GM12878 (cell line): Measurements from ENCODE around the gene TNFRSF8. TPM values are rescaled to one million over a fixed set of nuclear protein-coding genes. Genes with fewer than 3 reads are reported as not detected.

Experiments used
- ATAC-seq: fragments of 200-7000 bp; cut with Tn5 transposase; 3 replicates; pipeline ENCODE4 v1.9.1; 2020; ENCODE audit warnings: mild to moderate bottlenecking, moderate library complexity
- BruUV-seq: library from RNA; stranded (reverse); fragments of 400-500 nt; replicated peaks from 2 replicates; lab custom pipeline; 2021; lab: Mats Ljungman, UMichigan
- CTCF ChIA-PET: fragments of 300-600 bp; sonication (Branson Sonifier 250); formaldehyde crosslinking; extraction: SDS; loops from one replicate; lab custom pipeline; 2021; ENCODE audit warnings: inconsistent platforms; lab: Yijun Ruan, JAX
- POLR2A ChIA-PET: fragments of 350-600 bp; formaldehyde crosslinking; extraction: SDS; loops from one replicate; lab custom pipeline; 2021; ENCODE audit warnings: inconsistent platforms; lab: Charles Lee
- RAD21 ChIA-PET: fragments of 300-600 bp; sonication (Branson Sonifier 250); formaldehyde crosslinking; loops from one replicate; lab custom pipeline; 2023; ENCODE audit warnings: antibody characterized with exemption; ENCODE audit not compliant: unreplicated experiment; lab: Charles Lee
- SMC1A ChIA-PET: fragments of 300-600 bp; sonication (Branson Sonifier 250); formaldehyde crosslinking; loops from one replicate; lab custom pipeline; 2023; ENCODE audit not compliant: unreplicated experiment, uncharacterized antibody; lab: Charles Lee
- DNase-seq: peaks from one replicate; pipeline ENCODE4 v3.0.0-alpha.2; 2011; ENCODE audit warnings: low read depth, low spot score
- FAIRE-seq: peaks from 3 replicates; lab custom pipeline; 2011; peaks lifted over from hg19 to GRCh38; lab: Jason Lieb, UNC
- H2AFZ ChIP-seq: 2 replicates; pipeline ENCODE4 v1.6.0; 2011; ENCODE audit warnings: low read depth, low read length, control low read depth; ENCODE audit not compliant: control insufficient read depth
- H3K27ac ChIP-seq: 2 replicates; pipeline ENCODE4 v1.5.1; 2011; ENCODE audit warnings: control low read depth; ENCODE audit not compliant: control insufficient read depth, insufficient read depth
- H3K27me3 ChIP-seq, 2 experiments: replicated peaks in 1 of 2; 2 replicates each; pipeline versions ENCODE4 v1.6.0 to v1.6.1; 2011; ENCODE audit warnings: low read length in 1 of 2; ENCODE audit not compliant: control insufficient read depth in 2 of 2, insufficient read depth in 2 of 2
- H3K36me3 ChIP-seq, 2 experiments: 2 replicates each; pipeline ENCODE4 v1.5.1; 2011; ENCODE audit warnings: low read length in 1 of 2; ENCODE audit not compliant: control insufficient read depth in 2 of 2, insufficient read depth in 2 of 2
- H3K4me1 ChIP-seq: 2 replicates; pipeline ENCODE4 v1.6.1; 2011; ENCODE audit warnings: mild to moderate bottlenecking, low read length, moderate library complexity, mixed read lengths; ENCODE audit not compliant: control insufficient read depth, insufficient read depth
- H3K4me2 ChIP-seq: 2 replicates; pipeline ENCODE4 v1.6.0; 2011; ENCODE audit warnings: control low read depth; ENCODE audit not compliant: control insufficient read depth, insufficient read depth
- H3K4me3 ChIP-seq: fragments of 200-600 bp; sonication (generic); 2 replicates; pipeline ENCODE4 v1.5.1; 2016
- H3K79me2 ChIP-seq: 2 replicates; pipeline ENCODE4 v1.6.0; 2011; ENCODE audit warnings: low read length; ENCODE audit not compliant: control insufficient read depth, insufficient read depth
- H3K9ac ChIP-seq: 2 replicates; pipeline ENCODE4 v1.8.0; 2011; ENCODE audit warnings: low read length, control low read depth, mixed read lengths; ENCODE audit not compliant: control insufficient read depth, insufficient read depth
- H3K9me3 ChIP-seq: replicated peaks from 3 replicates; pipeline ENCODE4 v1.5.1; 2011; ENCODE audit warnings: mild to moderate bottlenecking, low read length; ENCODE audit not compliant: control insufficient read depth, insufficient read depth
- H4K20me1 ChIP-seq: 2 replicates; pipeline ENCODE4 v1.6.0; 2011; ENCODE audit not compliant: control insufficient read depth, insufficient read depth
- CBX5 ChIP-seq: sonication (generic); IDR thresholded peaks from 2 replicates; pipeline ENCODE4 v1.6.1; 2016; ENCODE audit warnings: low read depth, moderate library complexity, mild to moderate bottlenecking, inconsistent platforms
- E4F1 ChIP-seq: fragments of 450-650 bp; IDR thresholded peaks from 2 replicates; pipeline ENCODE4 v1.6.1; 2018; ENCODE audit warnings: borderline replicate concordance, mild to moderate bottlenecking; ENCODE audit not compliant: partially characterized antibody
- MEF2B ChIP-seq: fragments of 450-650 bp; IDR thresholded peaks from 2 replicates; pipeline ENCODE4 v1.6.1; 2018; ENCODE audit warnings: mild to moderate bottlenecking, moderate library complexity; ENCODE audit not compliant: partially characterized antibody, poor library complexity, severe bottlenecking
- MXI1 ChIP-seq: fragments of 150-350 bp; IDR thresholded peaks from 2 replicates; pipeline ENCODE4 v1.6.1; 2011; ENCODE audit warnings: low read depth, mild to moderate bottlenecking, inconsistent platforms, low read length, improper control_type of control experiment
- NFYB ChIP-seq: IDR thresholded peaks from 2 replicates; pipeline ENCODE4 v1.6.1; 2011; ENCODE audit warnings: low read depth, mild to moderate bottlenecking, low read length, improper control_type of control experiment, moderate library complexity; ENCODE audit not compliant: insufficient read depth
- NR2F1 ChIP-seq: fragments of 450-650 bp; conservative IDR thresholded peaks from 2 replicates; pipeline ENCODE4 v1.6.1; 2017; ENCODE audit warnings: mild to moderate bottlenecking
- PAX5 ChIP-seq: IDR thresholded peaks from 2 replicates; pipeline ENCODE4 v1.6.1; 2011; ENCODE audit warnings: low read depth, low read length, borderline replicate concordance
- PKNOX1 ChIP-seq: fragments of 450-650 bp; IDR thresholded peaks from 2 replicates; pipeline ENCODE4 v1.6.1; 2016; ENCODE audit warnings: mild to moderate bottlenecking
- RAD21 ChIP-seq: IDR thresholded peaks from 2 replicates; pipeline ENCODE4 v1.6.1; 2011; ENCODE audit warnings: mild to moderate bottlenecking, low read depth, low read length, moderate library complexity; ENCODE audit not compliant: insufficient read depth
- RELA ChIP-seq: fragments of 450-650 bp; IDR thresholded peaks from 2 replicates; pipeline ENCODE4 v1.8.0; 2014; ENCODE audit warnings: borderline replicate concordance; ENCODE audit not compliant: partially characterized antibody
- SIX5 ChIP-seq: IDR thresholded peaks from 2 replicates; pipeline ENCODE4 v1.6.1; 2011; ENCODE audit warnings: mild to moderate bottlenecking, low read depth, low read length, moderate library complexity; ENCODE audit not compliant: severe bottlenecking
- SKIL ChIP-seq: fragments of 450-650 bp; IDR thresholded peaks from 2 replicates; pipeline ENCODE4 v1.6.1; 2017; ENCODE audit warnings: mild to moderate bottlenecking, low read depth, inconsistent platforms; ENCODE audit not compliant: poor library complexity, severe bottlenecking
- SRF ChIP-seq, 2 experiments: IDR thresholded peaks; 2 replicates each; pipeline ENCODE4 v1.6.1; 2011; ENCODE audit warnings: low read depth in 2 of 2, low read length in 2 of 2, mild to moderate bottlenecking in 1 of 2, moderate library complexity in 1 of 2
- TAF1 ChIP-seq: IDR thresholded peaks from 2 replicates; pipeline ENCODE4 v1.6.1; 2011; ENCODE audit warnings: mild to moderate bottlenecking, low read depth, low read length, borderline replicate concordance
- TCF12 ChIP-seq: IDR thresholded peaks from 2 replicates; pipeline ENCODE4 v1.6.1; 2011; ENCODE audit warnings: low read depth, mild to moderate bottlenecking, low read length
- USF1 ChIP-seq: IDR thresholded peaks from 2 replicates; pipeline ENCODE4 v1.6.1; 2011; ENCODE audit warnings: borderline replicate concordance, low read depth, mild to moderate bottlenecking, moderate library complexity, mixed read lengths, low read length; ENCODE audit not compliant: insufficient read depth; ENCODE audit errors: extremely low read length
- WRNIP1 ChIP-seq: IDR thresholded peaks from 2 replicates; pipeline ENCODE4 v1.6.1; 2011; ENCODE audit warnings: low read depth, low read length, improper control_type of control experiment, borderline replicate concordance
- WGBS: methylation state at CpG from one replicate; pipeline ENCODE4 v1.1.6; 2016; ENCODE audit warnings: low lambda C conversion rate; ENCODE audit not compliant: insufficient replicate concordance, insufficient coverage; ENCODE audit errors: missing lambda C conversion rate; 5-methylcytosine and 5-hydroxymethylcytosine counted together
- in situ Hi-C: fragments of 300-500 bp; cut with MboI; formaldehyde crosslinking; loops from 9 replicates; pipeline ENCODE4 v1.14.3; 2018; ENCODE audit warnings: mixed read lengths
- intact Hi-C: fragments of 100-400 bp; cut with micrococcal nuclease; formaldehyde crosslinking; loops from one replicate; pipeline ENCODE4 v1.14.2; 2022; ENCODE audit not compliant: unreplicated experiment
- polyA plus RNA-seq, 11 experiments: library from polyadenylated mRNA; depleted of rRNA in 4 of 11; unstranded in 6 of 11; stranded (reverse) in 5 of 11; fragments of >200 nt; fragmentation: Nextera tagmentation in 4 of 11; fragmentation: Illumina TruSeq in 1 of 11; extraction: Ambion mirVana in 4 of 11; extraction: Trizol in 1 of 11; gene quantifications; 1 replicate in 1 of 11; 2 replicates in 10 of 11; pipeline versions ENCODE4 v1.2.1 to v1.2.3, GENCODE V29; 2011 to 2016; ENCODE audit warnings: inconsistent platforms in 2 of 11, missing spikeins in 2 of 11, low read depth in 1 of 11
- total RNA-seq, 4 experiments: library from RNA; depleted of rRNA in 3 of 4; stranded (reverse); fragments of >200 nt in 3 of 4; fragmentation: Illumina TruSeq in 1 of 4; extraction: Trizol in 1 of 4; gene quantifications; 2 replicates each; pipeline versions ENCODE4 v1.2.1 to v1.2.3, GENCODE V29; 2013 to 2021

The TNFRSF8 gene
- total and polyA plus RNA-seq, 10 of the 15 experiments (the other 5 are each of a cell fraction or from before 2014, with no cell fraction given), result 9.8 to 114 (median 58.8) TPM

- 90% methylated on average over 13 of the region's 13 CpGs for WGBS
- in situ Hi-C loops (no loop called here), intact Hi-C loops (no loop called here)
- ATAC-seq (no peak), DNase-seq (no peak), FAIRE-seq (no peak)
- CTCF ChIA-PET, result no interaction called here
- Histone ChIP-seq H3K27me3 (no peaks in the 10 kb centered on the region), H3K4me1 (no peaks in the 10 kb centered on the region), H3K4me2 (no peak overlapping the region), H3K4me3 (no peak overlapping the region), H3K36me3 (peaks cover 35% of the 10 kb centered on the region in 2 experiments), H4K20me1 (no peaks in the 10 kb centered on the region), H3K9me3 (no peaks in the 10 kb centered on the region), H3K27ac (no peak overlapping the region), H2AFZ (no peak overlapping the region), H3K9ac (no peak overlapping the region), H3K79me2 (no peaks in the 10 kb centered on the region; the same call in none of the 2 replicates)
- RAD21 ChIA-PET, result interaction anchor here (1.2 kb wide), 1 partner anchor 52 kb away, joined by 3 read pairs; no protein-coding TSS in a partner anchor
- SMC1A ChIA-PET, result no interaction called here
- BruUV-seq, result no TSS peak
- POLR2A ChIA-PET, result no interaction called here
- TF ChIP-seq RELA, result no peak
- no peak for TF ChIP-seq USF1
- no peak for TF ChIP-seq CBX5
- TF ChIP-seq E4F1, result no peak
- TF ChIP-seq SRF (IDR thresholded peaks at IDR 0.05; ENCODE audit: low read depth in 2 of 2, low read length in 2 of 2), result no peak
- no peak for TF ChIP-seq RAD21
- no peak for TF ChIP-seq TAF1
- no peak for TF ChIP-seq SKIL
- no peak for TF ChIP-seq MXI1
- TF ChIP-seq PAX5, result no peak
- TF ChIP-seq MEF2B, result no peak
- TF ChIP-seq WRNIP1, result no peak
- no peak for TF ChIP-seq NR2F1
- TF ChIP-seq NFYB, result no peak
- TF ChIP-seq SIX5, result no peak
- no peak for TF ChIP-seq PKNOX1
- no peak for TF ChIP-seq TCF12
These were observed 41.3 kb downstream of the TNFRSF8 start for GRCh38 chr1:12104417-12104816.
